Adipocyte (in vitro differentiated cells): ENCODE data around the gene ARHGEF33.
A peak's percentile ranks its signal among the peaks of the same experiment; 100 is the strongest.
"Not testable (repeated sequence)": the region's sequence is repeated elsewhere in the genome, so short reads cannot be mapped to it uniquely, and the experiment has no call there.

Experiments
- DNase-seq: peaks from one replicate; pipeline ENCODE4 v3.0.0-alpha.2; 2015; ENCODE audit warnings: low read depth
- H3K27me3 ChIP-seq: replicated peaks from 2 replicates; pipeline ENCODE4 v1.7.0; 2013; ENCODE audit warnings: mild to moderate bottlenecking, low read length, moderate library complexity; ENCODE audit not compliant: control insufficient read depth, insufficient read depth
- H3K36me3 ChIP-seq: 2 replicates; pipeline ENCODE4 v1.7.0; 2013; ENCODE audit warnings: low read length, mild to moderate bottlenecking, moderate library complexity; ENCODE audit not compliant: control insufficient read depth, insufficient read depth, severe bottlenecking
- H3K4me1 ChIP-seq: 2 replicates; pipeline ENCODE4 v1.7.0; 2013; ENCODE audit warnings: mild to moderate bottlenecking, low read length, moderate library complexity; ENCODE audit not compliant: control insufficient read depth, insufficient read depth
- H3K4me3 ChIP-seq: 2 replicates; pipeline ENCODE4 v1.7.0; 2013; ENCODE audit warnings: mild to moderate bottlenecking, low read length, moderate library complexity
- H3K9ac ChIP-seq: 2 replicates; pipeline ENCODE4 v1.7.0; 2013; ENCODE audit warnings: mild to moderate bottlenecking, low read length, moderate library complexity
- H3K9me3 ChIP-seq: 2 replicates; pipeline ENCODE4 v1.7.0; 2013; ENCODE audit warnings: mild to moderate bottlenecking, low read length, moderate library complexity; ENCODE audit not compliant: control insufficient read depth

ARHGEF33 gene

DNA sequence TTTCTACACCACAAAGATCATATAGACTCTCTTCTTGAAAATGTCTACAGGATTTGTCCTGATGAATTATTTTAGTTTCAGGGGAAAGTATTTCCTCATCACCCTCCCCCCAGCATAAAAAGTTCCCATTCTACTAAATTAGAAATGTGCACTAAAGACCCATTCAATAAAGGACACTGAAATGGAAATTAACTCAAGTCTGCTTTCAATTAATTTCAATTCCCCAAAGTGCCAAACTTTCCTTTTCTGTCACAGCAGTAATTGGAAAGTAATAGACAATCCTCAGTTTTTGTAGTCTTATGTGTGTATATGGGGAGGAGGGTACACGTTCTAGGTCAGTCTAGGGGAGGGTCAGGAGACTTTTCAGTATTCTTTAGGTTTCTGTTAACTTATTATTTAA is 21.5 kb downstream of the ARHGEF33 start:
- H3K27me3 ChIP-seq, result no peaks in the 10 kb centered on the region
- H3K9me3 ChIP-seq, result no peaks in the 10 kb centered on the region
- no peak overlapping the region for H3K9ac ChIP-seq
- no peak overlapping the region for H3K4me3 ChIP-seq
- H3K4me1 ChIP-seq, result peaks cover 16% of the 10 kb centered on the region
- no peaks in the 10 kb centered on the region for H3K36me3 ChIP-seq
- DNase-seq, result no peak

DNA sequence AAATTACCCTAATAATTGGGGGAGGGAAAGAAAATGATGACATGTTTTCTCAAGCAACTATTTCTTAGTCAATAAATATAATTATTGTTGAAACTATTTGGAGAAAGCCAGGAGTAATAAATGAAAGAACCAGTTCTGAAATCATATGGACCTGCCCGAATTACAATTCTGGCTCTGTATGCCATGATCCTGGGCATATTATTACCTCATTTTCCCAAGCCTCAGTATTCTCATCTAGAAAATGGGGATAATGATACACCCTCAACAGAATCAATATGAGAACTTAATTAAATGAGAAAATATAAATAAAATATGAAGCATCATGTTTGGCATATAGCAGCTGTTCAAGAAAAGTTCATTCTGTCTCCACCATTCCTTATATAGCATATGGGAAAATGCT is 22.9 kb downstream of the ARHGEF33 start:
- H3K36me3 ChIP-seq, result no peaks in the 10 kb centered on the region
- H3K4me1 ChIP-seq, result peaks cover 11% of the 10 kb centered on the region
- no peak overlapping the region for H3K9ac ChIP-seq
- H3K9me3 ChIP-seq, result no peaks in the 10 kb centered on the region
- DNase-seq, result no peak
- H3K4me3 ChIP-seq, result no peak overlapping the region
- no peaks in the 10 kb centered on the region for H3K27me3 ChIP-seq

GRCh38 chr2:38922389-38922788 is 32.7 kb downstream of the ARHGEF33 start:
- Histone ChIP-seq H3K4me3 (no peak overlapping the region), H3K9ac (no peak overlapping the region), H3K36me3 (no peaks in the 10 kb centered on the region), H3K27me3 (no peaks in the 10 kb centered on the region), H3K9me3 (no peaks in the 10 kb centered on the region), H3K4me1 (no peaks in the 10 kb centered on the region)
- DNase-seq, result no peak

DNA sequence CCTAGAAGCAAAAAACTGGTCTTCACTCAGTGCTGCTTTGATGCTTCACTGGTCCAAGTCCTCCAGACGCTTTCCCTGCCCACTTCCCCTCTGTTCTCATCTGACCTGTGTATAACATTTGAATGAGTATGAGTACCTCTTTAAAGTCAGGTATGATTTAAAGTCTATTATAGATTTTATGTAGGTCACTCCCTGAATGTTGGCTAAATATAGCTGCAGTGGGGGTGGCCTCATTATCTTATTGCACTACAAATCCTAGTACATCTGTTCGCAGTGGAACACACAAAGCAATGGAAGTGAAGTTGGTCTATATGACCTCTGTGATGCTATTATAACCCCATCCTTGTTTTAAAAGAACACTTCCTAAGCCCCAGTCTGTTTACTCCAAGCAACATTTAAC is 33.2 kb downstream of the ARHGEF33 start:
- no peak overlapping the region for H3K9ac ChIP-seq
- H3K27me3 ChIP-seq, result no peaks in the 10 kb centered on the region
- H3K4me1 ChIP-seq, result no peaks in the 10 kb centered on the region
- no peaks in the 10 kb centered on the region for H3K9me3 ChIP-seq
- H3K36me3 ChIP-seq, result no peaks in the 10 kb centered on the region
- no peak for DNase-seq
- no peak overlapping the region for H3K4me3 ChIP-seq

DNA sequence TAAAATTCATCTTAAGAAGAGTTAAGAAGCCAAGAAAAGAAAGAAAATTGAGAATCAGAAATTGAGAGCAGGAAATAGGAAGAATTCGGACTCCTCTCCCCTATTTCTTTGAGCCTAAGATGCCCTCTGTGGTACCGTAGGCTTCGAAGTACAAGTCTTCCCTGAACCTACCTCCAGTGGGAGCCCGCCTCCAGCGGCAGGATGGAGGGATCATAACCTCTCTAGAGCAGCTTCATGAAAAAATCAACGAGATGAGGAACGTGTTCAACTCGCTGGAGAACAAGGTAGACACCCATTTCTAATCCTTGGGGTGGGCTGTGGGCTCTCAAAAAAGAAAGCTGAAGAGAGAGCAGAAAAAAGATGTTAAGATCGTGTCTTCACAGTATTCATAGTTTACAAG is 36.3 kb downstream of the ARHGEF33 start:
- no peak overlapping the region for H3K9ac ChIP-seq
- no peaks in the 10 kb centered on the region for H3K4me1 ChIP-seq
- H3K4me3 ChIP-seq, result no peak overlapping the region
- H3K27me3 ChIP-seq, result no peaks in the 10 kb centered on the region
- H3K36me3 ChIP-seq, result no peaks in the 10 kb centered on the region
- H3K9me3 ChIP-seq, result no peaks in the 10 kb centered on the region
- no peak for DNase-seq

GRCh38 chr2:38930600-38930999 is 40.9 kb downstream of the ARHGEF33 start:
- Histone ChIP-seq H3K27me3 (no peaks in the 10 kb centered on the region), H3K4me1 (peaks cover 16% of the 10 kb centered on the region), H3K9ac (no peak overlapping the region), H3K9me3 (no peaks in the 10 kb centered on the region), H3K36me3 (no peaks in the 10 kb centered on the region), H3K4me3 (no peak overlapping the region)
- DNase-seq, result no peak

- Histone ChIP-seq H3K36me3 (no peaks in the 10 kb centered on the region), H3K4me3 (no peak overlapping the region), H3K9me3 (no peaks in the 10 kb centered on the region), H3K9ac (no peak overlapping the region), H3K4me1 (peaks cover 16% of the 10 kb centered on the region), H3K27me3 (no peaks in the 10 kb centered on the region)
- DNase-seq, result no peak
These were observed 42.9 kb downstream of the ARHGEF33 start for GRCh38 chr2:38932586-38932985.

GRCh38 chr2:38933653-38934052 is 44.0 kb downstream of the ARHGEF33 start:
- H3K9ac ChIP-seq, result no peak overlapping the region
- peak; percentile 53 for DNase-seq
- no peaks in the 10 kb centered on the region for H3K36me3 ChIP-seq
- peaks cover 16% of the 10 kb centered on the region for H3K4me1 ChIP-seq
- H3K4me3 ChIP-seq, result no peak overlapping the region
- H3K27me3 ChIP-seq, result no peaks in the 10 kb centered on the region
- no peaks in the 10 kb centered on the region for H3K9me3 ChIP-seq

DNA sequence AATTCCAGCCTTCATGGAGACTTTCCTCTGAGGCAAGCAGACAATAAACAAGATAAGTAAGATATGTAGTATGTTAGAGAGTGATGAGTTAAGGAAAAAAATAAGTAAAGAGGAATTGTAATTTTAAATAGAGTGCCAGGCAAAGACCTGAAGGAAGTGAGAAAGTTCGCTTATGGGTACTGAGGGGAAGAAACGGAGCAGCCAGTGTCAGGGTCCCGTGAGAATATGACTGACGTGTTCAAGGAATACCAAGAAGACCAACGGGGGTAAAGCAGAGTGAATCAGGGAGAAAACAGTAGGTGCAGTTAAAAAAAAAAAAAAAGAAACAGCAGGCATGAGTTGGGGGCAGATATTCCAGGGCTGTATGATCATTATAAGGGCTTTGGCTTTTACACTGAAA is 45.1 kb downstream of the ARHGEF33 start:
- Histone ChIP-seq H3K36me3 (no peaks in the 10 kb centered on the region), H3K9me3 (no peaks in the 10 kb centered on the region), H3K27me3 (no peaks in the 10 kb centered on the region), H3K4me1 (peaks cover 16% of the 10 kb centered on the region), H3K9ac (no peak overlapping the region), H3K4me3 (no peak overlapping the region)
- DNase-seq, result no peak

DNA sequence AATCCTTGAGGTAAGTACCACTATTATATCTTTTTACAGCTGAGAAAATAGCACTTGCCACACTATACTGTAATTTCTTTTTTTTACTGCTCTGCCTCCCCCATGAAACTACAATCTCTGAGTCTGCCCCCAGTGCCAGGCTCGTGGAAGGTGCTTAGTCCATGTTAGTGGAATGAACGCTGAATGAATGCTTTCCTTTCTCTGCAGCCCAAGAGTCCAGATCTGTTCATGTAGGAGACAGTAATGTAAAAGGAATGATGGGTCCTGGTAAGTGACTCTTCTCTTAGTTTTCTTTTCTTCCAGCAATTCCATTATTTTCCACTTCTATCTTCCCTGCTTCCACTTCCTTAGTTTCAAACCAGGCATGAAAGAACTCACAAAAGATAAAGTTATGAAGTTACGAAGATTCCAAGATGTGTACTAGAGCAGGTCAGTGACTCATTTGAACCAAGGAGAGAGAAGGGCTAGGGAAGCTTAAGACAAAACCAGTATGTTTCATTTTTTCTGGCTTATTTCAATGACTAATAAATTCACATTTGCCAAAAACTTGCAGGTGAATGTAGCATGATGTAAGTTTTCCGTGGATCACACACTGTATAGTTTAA is 46.0 kb downstream of the ARHGEF33 start:
- Histone ChIP-seq H3K27me3 (no peaks in the 10 kb centered on the region), H3K9ac (no peak overlapping the region), H3K4me3 (no peak overlapping the region), H3K9me3 (no peaks in the 10 kb centered on the region), H3K4me1 (peaks cover 16% of the 10 kb centered on the region), H3K36me3 (no peaks in the 10 kb centered on the region)
- peak; percentile 36 for DNase-seq

DNA sequence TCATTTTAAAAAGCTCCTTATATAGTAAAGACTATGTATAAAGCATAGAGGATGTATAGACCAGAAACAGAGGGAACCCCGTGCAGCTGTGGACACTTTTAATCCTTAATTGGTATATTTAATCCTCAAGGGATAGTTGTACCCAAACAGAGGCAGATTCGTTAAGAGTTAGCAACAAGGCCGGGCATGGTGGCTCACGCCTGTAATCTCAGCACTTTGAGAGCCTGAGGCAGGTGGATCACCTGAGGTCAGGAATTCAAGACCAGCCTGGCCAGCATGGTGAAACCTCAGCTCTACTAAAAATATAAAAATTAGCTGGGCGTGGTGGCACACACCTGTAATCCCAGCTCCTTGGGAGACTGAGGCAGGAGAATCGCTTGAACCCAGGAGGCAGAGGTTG is 46.8 kb downstream of the ARHGEF33 start:
- H3K36me3 ChIP-seq, H3K27me3 ChIP-seq, H3K9me3 ChIP-seq, H3K4me3 ChIP-seq, DNase-seq, H3K9ac ChIP-seq: not testable (repeated sequence)
- H3K4me1 ChIP-seq, result peaks cover 16% of the 10 kb centered on the region

- Histone ChIP-seq H3K4me1 (peaks cover 15% of the 10 kb centered on the region), H3K9ac (no peak overlapping the region), H3K4me3 (no peak overlapping the region), H3K9me3 (no peaks in the 10 kb centered on the region), H3K36me3 (no peaks in the 10 kb centered on the region), H3K27me3 (no peaks in the 10 kb centered on the region)
- DNase-seq, result no peak
These were observed 47.9 kb downstream of the ARHGEF33 start for GRCh38 chr2:38937548-38937947.
